ENCODE data around the gene RGL2. TPM values are rescaled to one million over a fixed set of nuclear protein-coding genes. Genes with fewer than 3 reads are reported as not detected.

The RGL2 gene
- total and polyA plus RNA-seq, 12 donors = 36.4 to 224 (median 85.4) TPM

DNA sequence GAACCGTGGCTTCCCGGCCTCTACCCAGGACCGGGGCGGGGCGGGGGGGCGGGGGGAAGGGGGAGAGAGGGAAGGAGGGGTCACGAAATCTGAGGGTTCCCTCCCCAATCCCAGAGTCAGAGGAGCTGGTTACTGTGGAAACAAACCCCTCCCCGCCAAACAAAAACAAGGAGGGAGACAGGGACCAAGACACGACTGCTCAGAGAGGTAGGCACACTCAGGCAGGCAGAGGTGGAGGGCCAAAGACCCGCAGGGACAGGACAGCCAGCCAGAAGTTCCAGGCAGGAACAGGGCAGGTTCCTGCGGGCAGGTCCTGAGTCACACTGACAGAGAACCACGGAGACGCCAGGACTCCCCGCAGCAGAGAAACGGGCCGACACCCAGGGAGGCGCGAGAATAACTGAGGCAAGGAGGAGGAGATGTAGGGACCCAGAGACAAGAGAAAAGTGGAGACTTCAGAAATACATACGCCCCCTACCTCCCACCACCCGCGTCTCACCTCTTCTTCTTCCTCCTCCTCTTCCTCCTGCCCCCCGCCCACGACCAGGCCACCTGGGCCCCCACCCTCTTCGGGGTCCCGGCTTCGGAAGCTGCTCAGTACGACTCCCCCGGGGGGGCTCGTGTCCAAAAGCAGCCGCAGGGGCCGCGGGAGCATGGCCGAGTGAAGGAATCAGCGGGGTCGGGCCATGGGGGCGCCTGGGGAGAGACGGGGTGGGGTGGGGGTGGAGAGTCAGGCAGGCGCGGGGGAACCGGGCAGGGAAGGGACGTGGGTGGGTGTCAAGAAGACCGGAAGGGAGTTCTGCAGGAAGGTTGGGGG lies 578 bp downstream of the RGL2 start:
- Histone ChIP-seq H3K4me3 (peak overlapping the region; percentile 22 to 88 (median 76)), H3K27me3 (no peaks in the 10 kb centered on the region), H3K9me3 (replicated peaks in 1 of 3) (no peaks in the 10 kb centered on the region), H3K27ac (peak overlapping the region; percentile 46 to 97 (median 95)), H3K36me3 (replicated peaks in 1 of 2) (peaks cover 0 to 47% of the 10 kb centered on the region in 2 donors), H3K4me1 (replicated peaks in 1 of 2) (peaks cover 21 to 26% of the 10 kb centered on the region in 2 donors)
- WGBS, 4 donors = 0 to 2% (median 1%) methylated on average over 24 to 42 of the region's 42 CpGs
- DNase-seq = peak; percentile 81 to 92 (median 90)
- intact Hi-C loops (cut with DNase I) = no loop called here
- no peak for TF ChIP-seq CTCF (IDR thresholded peaks at IDR 0.05)
- peak; percentile 25 to 80 for TF ChIP-seq POLR2A (IDR thresholded peaks at IDR 0.05)

DNA sequence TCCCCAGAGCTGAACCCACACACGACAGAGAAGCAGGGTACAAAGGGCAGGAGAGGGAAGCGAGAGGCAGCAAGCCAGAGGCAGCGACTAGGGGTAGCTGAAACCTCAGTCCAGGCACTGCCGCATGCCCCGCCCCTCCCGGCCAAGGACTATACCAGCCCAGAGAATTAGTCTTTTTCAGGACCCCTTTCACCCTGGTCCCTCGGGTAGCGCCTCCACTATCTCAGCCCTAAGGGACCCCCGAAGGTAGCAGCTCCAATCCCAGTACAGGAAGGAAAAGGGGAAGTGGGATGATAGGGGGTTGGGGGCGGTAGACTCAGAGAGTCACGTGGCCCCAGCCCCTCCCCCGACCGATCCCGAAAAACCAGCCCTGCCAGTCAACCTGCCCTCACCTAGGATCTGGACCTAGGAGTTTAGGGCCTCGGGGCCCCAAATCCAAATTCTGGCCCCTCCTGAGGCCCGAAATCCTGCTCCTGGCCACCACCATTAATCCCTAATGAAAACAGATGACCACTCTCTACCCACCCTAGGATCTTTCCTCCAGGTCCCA lies 1.3 kb downstream of the RGL2 start:
- TF ChIP-seq POLR2A (IDR thresholded peaks at IDR 0.05) (no peak), CTCF (IDR thresholded peaks at IDR 0.05) (no peak)
- peak overlapping the region in 4 of 5 donors; percentile 87 to 97 (median 95) for H3K27ac ChIP-seq
- peaks cover 0 to 47% of the 10 kb centered on the region in 2 donors for H3K36me3 ChIP-seq (replicated peaks in 1 of 2)
- H3K9me3 ChIP-seq (replicated peaks in 1 of 3) = no peaks in the 10 kb centered on the region
- peaks cover 21 to 26% of the 10 kb centered on the region in 2 donors for H3K4me1 ChIP-seq (replicated peaks in 1 of 2)
- peak; percentile 58 to 75 (median 68) for DNase-seq
- H3K27me3 ChIP-seq = no peaks in the 10 kb centered on the region
- peak overlapping the region in 3 of 4 donors; percentile 16 to 88 (median 67) for H3K4me3 ChIP-seq
- intact Hi-C loops (cut with DNase I) = no loop called here
- WGBS, 4 donors = 6 to 20% (median 8%) methylated on average over 3 to 16 of the region's 16 CpGs

GRCh38 chr6:33296797-33297405 lies 1.8 kb downstream of the RGL2 start:
- H3K36me3 ChIP-seq (replicated peaks in 1 of 2) = peaks cover 0 to 49% of the 10 kb centered on the region in 2 donors
- H3K4me1 ChIP-seq (replicated peaks in 1 of 2) = peaks cover 21 to 26% of the 10 kb centered on the region in 2 donors
- peak overlapping the region in 4 of 5 donors; percentile 87 to 97 (median 95) for H3K27ac ChIP-seq

More at GRCh38 chr6:33296797-33297405, 1.8 kb downstream of the RGL2 start:
- Histone ChIP-seq H3K27me3 (no peaks in the 10 kb centered on the region), H3K9me3 (replicated peaks in 1 of 3) (no peaks in the 10 kb centered on the region), H3K4me3 (peak overlapping the region in 3 of 4 donors; percentile 16 to 88 (median 67))
- no peak for TF ChIP-seq POLR2A (IDR thresholded peaks at IDR 0.05)
- no peak for TF ChIP-seq CTCF (IDR thresholded peaks at IDR 0.05)
- intact Hi-C loops (cut with DNase I) = no loop called here
- peak in 1 of 7 donors; percentile 24 for DNase-seq
- WGBS, 4 donors = 66 to 86% (median 71%) methylated on average over 6 to 12 of the region's 12 CpGs
